ENCODE measurements around the gene PPM1K.

PPM1K gene

GRCh38 chr4:88277711-88278225 is 6.6 kb downstream of the PPM1K start:
- no peak for DNase-seq

GRCh38 chr4:88276952-88277710 is 7.2 kb downstream of the PPM1K start:
- DNase-seq: no peak

GRCh38 chr4:88275949-88276515 is 8.3 kb downstream of the PPM1K start:
- DNase-seq: no peak

- no peak for DNase-seq
Measured at GRCh38 chr4:88275516-88275915, 8.8 kb downstream of the PPM1K start.

- no peak for DNase-seq
Measured at GRCh38 chr4:88268913-88269312, 15.4 kb downstream of the PPM1K start.

GRCh38 chr4:88264336-88264735 is 20.0 kb downstream of the PPM1K start:
- no peak for DNase-seq

GRCh38 chr4:88257726-88258125 is 26.6 kb downstream of the PPM1K start:
- DNase-seq: no peak

GRCh38 chr4:88255111-88255510 is 29.2 kb downstream of the PPM1K start:
- DNase-seq: no peak

GRCh38 chr4:88251924-88252323 is 32.4 kb downstream of the PPM1K start:
- DNase-seq: no peak

- no peak for DNase-seq
Measured at GRCh38 chr4:88247148-88247547, 37.2 kb downstream of the PPM1K start.

- no peak for DNase-seq
Measured at GRCh38 chr4:88246600-88246999, 37.8 kb downstream of the PPM1K start.

GRCh38 chr4:88244816-88245579 is 39.4 kb downstream of the PPM1K start:
- no peak for DNase-seq

GRCh38 chr4:88244056-88244455 is 40.3 kb downstream of the PPM1K start:
- DNase-seq: no peak

- no peak for DNase-seq
Measured at GRCh38 chr4:88242144-88242543, 42.2 kb downstream of the PPM1K start.

GRCh38 chr4:88240297-88240714 is 44.1 kb downstream of the PPM1K start:
- peak in 2 of 56 donors; percentile 6 for DNase-seq

- no peak for DNase-seq
Measured at GRCh38 chr4:88230969-88231771, 53.2 kb downstream of the PPM1K start.

GRCh38 chr4:88230461-88230891 is 53.9 kb downstream of the PPM1K start:
- DNase-seq: no peak

GRCh38 chr4:88227734-88228133 is 56.6 kb downstream of the PPM1K start:
- DNase-seq: no peak

- no peak for DNase-seq
Measured at GRCh38 chr4:88226143-88226542, 58.2 kb downstream of the PPM1K start.

- no peak for DNase-seq
Measured at GRCh38 chr4:88225232-88226105, 58.9 kb downstream of the PPM1K start.
